TTC549 (cell line): Measurements from ENCODE around the gene CDC42SE1.
A peak's percentile ranks its signal among the peaks of the same experiment; 100 is the strongest.
"Not testable (repeated sequence)": the region's sequence is repeated elsewhere in the genome, so short reads cannot be mapped to it uniquely, and the experiment has no call there.

Experiments
- FAIRE-seq: peaks from 2 replicates; lab custom pipeline; 2012; peaks lifted over from hg19 to GRCh38; lab: Jason Lieb, UNC

The CDC42SE1 gene, protein sequence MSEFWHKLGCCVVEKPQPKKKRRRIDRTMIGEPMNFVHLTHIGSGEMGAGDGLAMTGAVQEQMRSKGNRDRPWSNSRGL

DNA sequence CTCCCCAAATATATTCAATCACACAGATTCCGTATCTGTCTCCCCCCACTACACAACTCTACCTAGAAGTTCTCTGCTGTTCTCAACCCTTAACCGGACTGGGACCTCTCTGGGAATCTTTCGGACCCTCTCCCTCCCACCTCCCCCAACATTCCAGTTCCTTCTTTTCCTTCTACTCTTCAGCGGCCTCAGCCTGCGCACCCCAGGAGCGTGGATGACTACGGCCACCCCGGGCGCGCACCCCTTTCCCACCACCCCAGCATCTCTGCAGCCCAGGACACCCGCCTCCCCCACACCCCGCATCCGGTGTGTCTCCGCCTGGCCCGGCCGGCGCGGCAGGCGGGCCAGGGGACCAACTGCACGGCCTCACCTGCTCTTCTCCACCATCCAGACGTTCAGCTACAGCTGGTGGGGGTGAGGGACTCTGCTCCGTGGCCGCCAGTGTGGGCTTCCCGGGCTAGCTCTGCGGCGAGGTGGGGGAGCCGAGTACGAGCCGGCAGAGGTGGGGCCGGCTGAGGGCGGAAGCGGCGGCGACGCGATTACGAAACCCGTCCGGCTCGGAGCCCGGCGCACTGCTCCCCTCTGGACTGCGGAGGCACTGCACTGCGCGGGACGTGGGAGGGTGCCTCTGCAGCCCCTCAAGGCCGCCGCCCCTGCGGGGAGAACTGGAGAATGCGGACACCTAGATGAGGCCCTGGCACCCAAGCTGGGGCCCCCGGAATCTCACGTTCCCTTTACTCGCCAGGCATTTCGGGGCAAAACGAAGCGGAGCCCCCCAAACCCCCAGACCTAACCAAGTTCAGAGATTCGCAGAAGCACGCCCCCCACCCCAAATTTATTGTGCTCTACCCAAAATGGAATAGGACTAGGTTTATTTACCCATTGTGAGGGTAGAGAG lies at the start of gene CDC42SE1:
CDC42SE1 (minus strand) TSS at position 514 of the 898 bp plus-strand sequence. CDS start 3,892 bp downstream, outside the sequence.
- no peak for FAIRE-seq

GRCh38 chr1:151108331-151108730 lies 48.9 kb upstream of the CDC42SE1 start:
- no peak for FAIRE-seq

DNA sequence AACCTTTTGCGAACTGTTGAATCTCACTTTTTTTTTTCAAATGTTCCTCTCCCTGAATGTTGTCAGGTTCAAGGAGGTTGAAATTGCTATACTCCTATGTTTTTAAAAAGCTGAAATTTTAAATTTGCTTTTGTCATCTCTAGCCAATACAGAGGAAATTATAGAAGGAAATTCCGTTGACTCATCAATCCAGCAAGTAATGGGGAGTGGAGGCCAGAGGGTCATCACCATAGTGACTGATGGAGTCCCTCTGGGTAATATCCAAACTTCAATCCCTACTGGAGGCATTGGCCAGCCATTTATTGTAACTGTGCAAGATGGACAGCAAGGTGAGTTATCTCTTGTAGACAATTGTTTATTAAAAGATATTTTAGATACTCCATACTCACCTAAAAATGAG lies 47.5 kb upstream of the CDC42SE1 start:
- FAIRE-seq, result no peak

DNA sequence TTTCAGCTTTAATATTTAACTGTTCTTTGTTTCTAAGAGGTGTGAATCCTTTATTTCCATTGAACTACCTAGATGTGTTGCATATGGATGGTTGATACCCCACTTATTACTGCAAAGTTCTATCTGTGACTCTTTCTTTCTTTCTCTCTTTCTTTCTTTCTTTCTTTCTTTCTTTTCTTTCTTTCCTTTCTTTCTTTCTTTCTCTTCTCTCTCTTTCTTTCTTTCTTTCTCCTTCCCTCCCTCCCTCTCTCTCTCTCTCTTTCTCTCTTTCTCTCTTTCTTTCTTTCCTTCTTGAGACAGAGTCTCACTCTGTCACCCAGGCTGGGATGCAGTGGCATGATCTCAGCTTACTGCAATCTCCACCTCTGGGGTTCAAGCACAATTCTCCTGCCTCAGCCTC lies 45.2 kb upstream of the CDC42SE1 start:
- no peak for FAIRE-seq

DNA sequence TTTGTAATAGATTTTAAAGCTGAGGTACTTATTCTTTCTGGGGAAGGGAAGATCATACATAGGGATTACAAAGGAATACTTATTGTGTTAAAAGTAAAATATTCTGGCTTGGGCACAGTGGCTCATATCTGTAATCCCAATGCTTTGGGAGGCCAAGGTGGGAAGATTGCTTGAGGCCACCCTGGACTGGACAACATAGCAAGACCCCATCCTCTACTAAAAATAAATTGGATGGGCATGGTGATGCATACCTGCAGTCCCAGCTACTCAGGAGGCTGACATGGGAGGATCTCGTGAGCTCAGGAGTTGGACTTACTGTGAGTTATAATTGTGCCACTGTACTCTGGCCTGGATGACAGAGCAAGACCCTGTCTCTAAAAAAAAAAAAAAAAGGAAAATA lies 38.7 kb upstream of the CDC42SE1 start:
- no peak for FAIRE-seq

DNA sequence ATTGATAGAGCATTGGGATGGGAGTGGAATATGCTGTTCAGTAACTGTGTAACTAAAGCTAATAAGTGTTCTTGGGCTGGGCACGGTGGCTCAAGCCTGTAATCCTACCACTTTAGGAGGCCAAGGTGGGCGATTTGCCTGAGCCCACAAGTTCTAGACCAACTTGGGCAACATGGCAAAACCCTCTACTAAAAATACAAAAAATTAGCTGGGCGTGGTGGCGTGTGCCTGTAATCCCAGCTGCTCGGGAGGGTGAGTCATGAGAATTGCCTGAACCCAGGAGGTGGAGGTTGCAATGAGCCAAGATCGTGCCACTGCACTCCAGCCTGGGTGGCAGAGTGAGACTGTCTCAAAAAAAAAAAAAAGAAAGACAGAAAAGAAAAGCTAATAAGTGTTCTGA lies 38.0 kb upstream of the CDC42SE1 start:
- FAIRE-seq, result not testable (repeated sequence)

DNA sequence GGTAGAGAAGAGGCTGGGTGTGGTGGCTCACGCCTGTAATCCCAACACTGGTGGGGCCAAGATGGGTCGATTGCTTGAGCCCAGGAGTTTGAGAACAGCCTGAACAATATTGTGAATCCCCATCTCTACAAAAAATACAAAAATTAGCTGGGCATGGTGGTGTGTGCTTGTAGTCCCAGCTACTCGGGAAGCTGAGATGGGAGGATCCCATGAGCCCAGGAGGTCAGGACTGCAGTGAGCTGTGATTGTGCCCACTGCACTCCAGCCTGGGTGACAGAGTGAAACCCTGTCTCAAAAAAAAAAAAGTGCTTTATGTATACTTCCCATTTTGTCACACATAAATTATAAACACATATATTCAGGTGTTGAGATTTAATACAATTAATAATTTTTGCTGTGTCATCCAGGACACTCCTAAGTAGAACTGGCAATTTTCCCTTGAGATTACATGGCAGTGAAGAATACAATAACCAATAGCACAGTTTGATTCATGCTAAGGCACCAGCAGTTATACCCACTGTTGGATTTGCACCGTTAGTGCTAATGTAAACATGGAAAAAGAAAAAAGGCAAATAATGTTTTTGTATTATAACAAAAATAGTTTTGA lies 26.6 kb upstream of the CDC42SE1 start:
- no peak for FAIRE-seq

GRCh38 chr1:151072224-151072623 lies 12.8 kb upstream of the CDC42SE1 start:
- FAIRE-seq, result no peak

- peak; percentile 67 for FAIRE-seq
Measured at GRCh38 chr1:151070474-151071276, 11.3 kb upstream of the CDC42SE1 start, which contains the start of gene GABPB2. Gene GABPB2, plus strand, starts transcription at chr1:151070761. Its CDS starts 17,429 bp downstream, at chr1:151088190.

DNA sequence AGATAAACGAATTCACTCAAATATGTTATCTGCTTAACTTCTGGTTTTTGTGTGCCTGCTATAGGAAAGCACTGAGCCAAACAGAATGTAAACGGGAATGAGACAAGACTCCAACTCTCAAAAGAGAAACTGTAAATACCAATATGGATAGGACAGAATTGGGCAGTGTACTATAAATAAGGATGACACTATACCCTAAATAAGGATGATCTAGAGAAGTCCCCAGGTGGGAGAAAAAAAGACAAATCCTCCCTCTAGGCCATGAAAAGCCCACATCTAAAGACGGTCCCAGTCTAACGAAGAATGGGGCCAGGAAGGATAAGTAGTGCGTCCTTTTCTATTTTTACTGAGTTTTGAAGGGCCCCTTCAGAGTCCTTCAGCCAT lies 9.7 kb upstream of the CDC42SE1 start:
- no peak for FAIRE-seq

GRCh38 chr1:151067185-151067584 lies 7.8 kb upstream of the CDC42SE1 start:
- FAIRE-seq, result no peak

DNA sequence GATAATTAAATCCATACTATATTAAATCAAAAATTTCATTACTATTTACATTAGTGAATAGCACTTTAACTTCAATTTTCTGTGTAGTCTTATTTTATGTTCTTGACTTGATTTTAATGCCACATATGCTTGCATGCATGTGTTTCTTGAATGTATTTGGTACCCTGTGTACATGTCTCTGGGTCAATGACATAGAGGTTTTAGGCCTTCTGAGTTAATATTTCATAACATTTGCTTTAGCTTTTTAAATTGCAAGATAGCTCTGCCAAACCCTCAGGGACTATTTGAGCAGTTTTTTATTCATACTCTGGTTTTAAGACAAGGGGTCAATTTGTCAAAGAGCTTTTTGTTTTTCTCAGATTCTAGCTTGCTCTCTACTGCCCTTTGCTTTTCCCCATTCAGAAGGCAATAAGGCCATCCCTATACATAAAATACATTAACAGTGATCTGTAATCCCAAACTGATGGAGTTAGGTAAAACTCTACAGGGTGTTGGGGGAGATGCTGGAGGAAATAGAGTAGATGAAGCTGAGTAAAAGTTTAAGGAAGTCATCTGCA lies 5.7 kb upstream of the CDC42SE1 start:
- no peak for FAIRE-seq

GRCh38 chr1:151062741-151063371 lies 3.4 kb upstream of the CDC42SE1 start:
- no peak for FAIRE-seq

DNA sequence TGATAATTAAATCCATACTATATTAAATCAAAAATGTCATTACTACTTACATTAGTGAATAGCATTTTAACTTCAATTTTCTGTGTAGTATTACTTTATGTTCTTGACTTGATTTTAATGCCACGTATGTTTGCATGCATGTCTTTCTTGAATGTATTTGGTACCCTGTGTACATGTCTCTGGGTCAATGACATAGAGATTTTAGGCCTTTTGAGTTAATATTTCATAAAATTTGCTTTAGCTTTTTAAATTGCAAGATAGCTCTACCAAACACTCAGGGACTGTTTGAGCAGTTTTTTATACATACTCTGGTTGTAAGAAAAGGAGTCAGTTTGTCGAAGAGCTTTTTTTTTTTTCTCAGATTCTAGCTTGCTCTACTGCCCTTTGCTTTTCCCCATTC lies 2.3 kb upstream of the CDC42SE1 start:
- FAIRE-seq, result no peak

DNA sequence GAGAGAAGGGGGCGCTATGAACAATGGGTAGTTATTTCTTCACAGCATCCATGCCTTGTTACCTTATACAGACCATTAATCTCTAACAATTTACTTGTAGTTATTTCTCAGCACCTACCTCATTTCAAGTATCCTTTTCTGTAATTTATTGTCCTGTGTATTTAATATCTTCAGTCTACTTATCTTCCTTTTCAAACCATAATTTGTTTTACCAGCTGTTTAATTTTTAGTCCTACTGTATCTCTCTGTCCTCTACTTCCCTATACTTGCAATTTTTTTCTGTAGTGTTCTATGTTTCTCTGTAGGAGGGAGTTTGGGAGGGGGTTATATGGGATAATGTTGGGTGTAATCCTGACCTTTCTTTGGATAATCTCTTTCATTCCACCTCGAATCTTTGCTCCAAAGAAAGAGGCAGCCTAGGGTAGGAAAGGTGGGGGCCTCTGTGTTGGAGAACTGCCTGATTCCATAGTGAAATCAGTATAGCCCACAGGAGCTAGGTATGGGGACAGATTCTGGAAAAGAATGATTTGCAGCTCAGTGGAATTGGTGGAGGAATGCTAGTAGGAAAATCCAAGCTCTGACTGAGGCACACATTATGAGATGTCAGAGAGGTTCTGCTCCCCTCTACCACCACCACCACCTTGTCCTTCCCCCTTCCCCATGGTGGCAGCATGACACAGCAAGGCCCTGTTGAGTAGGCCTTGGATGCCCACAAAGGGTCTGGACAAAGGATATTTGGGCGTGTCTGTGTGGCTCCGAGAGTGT lies 1.4 kb upstream of the CDC42SE1 start:
- no peak for FAIRE-seq

GRCh38 chr1:151060007-151060656 lies 710 bp upstream of the CDC42SE1 start, which contains the start of gene MLLT11:
Gene MLLT11, plus strand, starts transcription at chr1:151060397. Its CDS starts 6,828 bp downstream, at chr1:151067225.
- peak; percentile 52 for FAIRE-seq

DNA sequence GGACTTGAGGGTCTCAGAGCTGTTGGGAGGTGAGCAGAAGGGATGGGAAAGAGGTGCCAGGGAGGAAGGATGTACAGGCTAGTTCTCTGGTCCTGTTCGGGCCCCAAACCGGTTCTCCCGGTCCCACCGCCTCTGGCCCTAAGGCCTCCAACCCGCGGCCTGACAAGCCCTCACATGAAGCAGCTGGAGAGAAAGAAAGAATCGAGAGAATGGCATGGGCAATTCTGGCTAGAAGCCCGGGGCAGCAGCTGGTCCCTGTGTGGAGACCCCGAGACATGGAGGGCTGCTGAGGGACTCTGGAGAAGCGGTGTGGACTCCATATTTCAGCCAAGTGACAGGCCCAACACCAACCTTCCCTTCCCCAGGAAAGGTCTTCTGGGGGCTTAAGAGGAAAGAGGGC lies 730 bp downstream of the CDC42SE1 start:
- FAIRE-seq, result no peak

DNA sequence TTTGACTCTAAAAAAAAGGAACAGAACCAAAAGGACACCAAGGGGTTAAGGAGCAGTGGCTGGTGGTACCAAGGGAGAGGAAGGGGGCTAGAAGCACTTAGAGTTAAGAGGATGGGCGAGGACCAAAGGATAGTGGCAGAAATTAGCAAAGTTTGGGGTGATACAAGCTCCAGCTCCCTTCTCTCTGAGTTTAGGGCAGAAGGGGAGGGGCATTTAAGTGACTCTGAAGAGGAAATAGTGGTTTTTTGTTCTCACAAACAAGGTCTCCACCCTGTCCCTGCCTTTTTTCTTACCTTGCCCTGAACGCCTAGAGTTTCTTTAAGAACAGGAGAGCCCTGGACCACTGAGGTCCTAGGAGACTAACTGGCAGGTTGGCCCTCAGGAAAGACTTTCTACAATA lies 3.3 kb downstream of the CDC42SE1 start:
- FAIRE-seq, result no peak

DNA sequence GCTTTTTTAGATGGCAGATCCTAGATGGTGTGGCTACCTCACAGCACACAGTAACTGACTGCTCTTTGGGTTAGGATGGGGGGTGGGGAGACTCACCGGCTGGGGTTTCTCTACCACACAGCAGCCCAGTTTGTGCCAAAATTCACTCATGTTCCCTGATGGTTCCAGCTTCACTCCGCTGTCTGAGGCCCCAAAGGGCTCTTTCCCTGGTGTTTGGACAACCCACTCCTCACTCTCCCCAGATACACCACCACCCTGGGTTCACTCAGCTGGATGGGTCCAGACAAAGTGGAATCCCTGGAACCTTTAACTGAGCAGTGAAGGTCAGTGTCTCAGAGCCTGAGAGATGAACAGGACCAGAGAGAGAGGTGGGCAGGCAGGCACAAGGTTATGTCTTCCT lies 3.8 kb downstream of the CDC42SE1 start:
- FAIRE-seq, result no peak

DNA sequence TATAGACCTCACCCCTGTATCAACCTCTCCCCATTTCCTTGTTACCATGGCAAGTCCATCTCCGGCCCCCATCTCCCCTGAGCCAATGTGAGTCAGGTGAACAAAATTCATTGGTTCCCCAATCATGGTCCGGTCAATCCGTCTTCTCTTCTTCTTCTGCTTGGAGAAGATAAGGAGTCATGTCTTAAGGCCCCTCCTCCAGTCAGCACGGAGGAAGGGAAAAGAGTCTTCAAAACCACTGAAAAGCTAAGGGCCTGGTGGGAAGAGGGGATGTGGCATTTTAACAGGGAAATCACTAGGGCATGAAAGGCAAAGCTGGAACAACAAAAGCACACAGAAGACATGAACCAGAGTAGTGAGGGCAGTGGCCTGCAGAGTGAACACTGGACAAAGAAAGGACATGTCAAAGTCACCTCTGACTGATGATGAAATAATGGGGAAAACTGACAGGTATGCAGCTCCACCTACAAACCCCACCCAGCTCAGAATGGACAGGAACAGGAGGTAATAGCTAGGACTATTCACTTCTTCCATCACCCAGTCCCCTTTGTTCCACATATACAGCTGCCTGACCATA lies 4.4 kb downstream of the CDC42SE1 start:
- FAIRE-seq, result no peak
